ENCODE measurements around the gene ZFP42.

The ZFP42 gene

GRCh38 chr4:188018262-188018661 lies 22.7 kb downstream of the ZFP42 start:
- peaks cover 2% of the 10 kb centered on the region; the same call in 1 of the 2 replicates for H3K4me1 ChIP-seq (ENCODE audit: control insufficient read depth, insufficient read depth, low read length)
- WGBS (ENCODE audit: insufficient coverage, insufficient read length): no CpG with 5 or more reads among the region's 6 CpGs
- H3K4me3 ChIP-seq (ENCODE audit: low read length): no peak overlapping the region
- DNase-seq (ENCODE audit: low read depth, low spot score): no peak
- no peak overlapping the region for H3K27ac ChIP-seq (ENCODE audit: low read length)
- no peaks in the 10 kb centered on the region for H3K36me3 ChIP-seq (ENCODE audit: control insufficient read depth, insufficient read depth, low read length)
- no peaks in the 10 kb centered on the region for H3K27me3 ChIP-seq (ENCODE audit: control insufficient read depth, insufficient read depth, low read length)
- no peaks in the 10 kb centered on the region for H3K9me3 ChIP-seq (ENCODE audit: control insufficient read depth, insufficient read depth, low read length)

GRCh38 chr4:188021548-188022249 lies 26.1 kb downstream of the ZFP42 start:
- Histone ChIP-seq H3K4me3 (ENCODE audit: low read length) (no peak overlapping the region), H3K36me3 (ENCODE audit: control insufficient read depth, insufficient read depth, low read length) (no peaks in the 10 kb centered on the region), H3K9me3 (ENCODE audit: control insufficient read depth, insufficient read depth, low read length) (no peaks in the 10 kb centered on the region), H3K4me1 (ENCODE audit: control insufficient read depth, insufficient read depth, low read length) (peaks cover 1% of the 10 kb centered on the region; the same call in 1 of the 2 replicates), H3K27me3 (ENCODE audit: control insufficient read depth, insufficient read depth, low read length) (no peaks in the 10 kb centered on the region), H3K27ac (ENCODE audit: low read length) (no peak overlapping the region)
- no CpG with 5 or more reads among the region's 5 CpGs for WGBS (ENCODE audit: insufficient coverage, insufficient read length)
- no peak for DNase-seq (ENCODE audit: low read depth, low spot score)

DNA sequence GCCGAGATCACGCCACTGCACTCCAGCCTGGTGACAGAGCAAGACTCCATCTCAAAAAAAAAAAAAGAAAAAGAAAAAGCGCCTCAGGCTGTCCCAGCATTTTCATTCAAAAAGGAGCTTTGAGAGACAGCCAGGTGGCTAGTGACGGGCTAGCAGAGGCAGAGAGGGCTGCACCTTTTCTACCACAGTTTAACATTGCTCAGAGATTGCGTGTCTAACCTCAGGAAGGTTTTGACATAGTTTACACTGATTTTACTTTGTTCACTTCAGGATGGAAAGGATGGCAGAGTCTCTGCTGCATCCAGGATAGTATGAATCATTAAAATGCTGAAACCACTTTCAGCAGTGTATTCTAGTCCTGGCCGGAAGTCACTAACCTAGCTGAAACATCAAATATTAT lies 28.1 kb downstream of the ZFP42 start:
- Histone ChIP-seq H3K4me1 (ENCODE audit: control insufficient read depth, insufficient read depth, low read length) (peaks cover 1% of the 10 kb centered on the region; the same call in 1 of the 2 replicates), H3K9me3 (ENCODE audit: control insufficient read depth, insufficient read depth, low read length) (no peaks in the 10 kb centered on the region), H3K27ac (ENCODE audit: low read length) (no peak overlapping the region)

DNA sequence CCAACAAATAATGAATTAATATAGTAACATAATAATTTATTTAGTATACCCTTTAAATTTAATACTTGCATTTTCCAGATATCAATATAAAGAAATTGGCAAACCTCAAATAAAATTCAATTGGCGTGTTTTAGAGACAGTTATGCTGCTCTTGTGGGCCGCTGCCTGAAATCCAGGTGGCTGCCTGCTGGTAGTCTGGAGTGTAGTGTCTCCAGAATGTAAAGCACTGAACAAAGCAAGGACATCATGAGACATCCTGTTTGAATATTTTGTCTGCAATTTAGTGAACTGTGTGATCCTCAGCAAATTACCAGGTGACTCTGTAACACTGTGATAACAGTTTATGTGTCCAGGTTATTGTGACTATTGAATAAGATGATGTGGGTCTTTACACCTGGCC lies 29.9 kb downstream of the ZFP42 start:
- no CpG with 5 or more reads among the region's 2 CpGs for WGBS (ENCODE audit: insufficient coverage, insufficient read length)

More for the DNA sequence above, 28.1 kb downstream of the ZFP42 start:
- no peaks in the 10 kb centered on the region for H3K36me3 ChIP-seq (ENCODE audit: control insufficient read depth, insufficient read depth, low read length)
- DNase-seq (ENCODE audit: low read depth, low spot score): no peak
- H3K27me3 ChIP-seq (ENCODE audit: control insufficient read depth, insufficient read depth, low read length): no peaks in the 10 kb centered on the region
- no CpG with 5 or more reads among the region's 6 CpGs for WGBS (ENCODE audit: insufficient coverage, insufficient read length)
- no peak overlapping the region for H3K4me3 ChIP-seq (ENCODE audit: low read length)

DNA sequence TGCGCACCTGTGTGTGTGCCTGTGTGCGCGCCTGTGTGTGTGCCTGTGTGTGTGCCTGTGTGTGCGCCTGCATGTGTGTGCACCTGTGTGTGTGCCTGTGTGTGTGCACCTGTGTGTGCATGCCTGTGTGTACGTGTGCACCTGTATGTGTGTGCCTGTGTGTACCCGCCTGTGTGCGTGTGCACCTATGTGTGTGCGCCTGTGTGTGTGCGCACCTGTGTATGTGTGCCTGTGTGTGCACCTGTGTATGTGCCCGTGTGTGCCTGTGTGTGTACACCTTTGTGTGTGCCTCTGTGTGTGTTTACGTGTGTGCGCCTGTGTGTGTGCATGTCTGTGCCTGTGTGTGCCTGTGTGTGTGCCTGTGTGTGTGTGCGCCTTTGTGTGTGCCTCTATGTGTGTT lies 33.5 kb downstream of the ZFP42 start:
- no CpG with 5 or more reads among the region's 13 CpGs for WGBS (ENCODE audit: insufficient coverage, insufficient read length)

More for the DNA sequence above, 29.9 kb downstream of the ZFP42 start:
- no peak for DNase-seq (ENCODE audit: low read depth, low spot score)
- H3K27ac ChIP-seq (ENCODE audit: low read length): no peak overlapping the region
- peaks cover 1% of the 10 kb centered on the region; the same call in 1 of the 2 replicates for H3K4me1 ChIP-seq (ENCODE audit: control insufficient read depth, insufficient read depth, low read length)
- no peaks in the 10 kb centered on the region for H3K36me3 ChIP-seq (ENCODE audit: control insufficient read depth, insufficient read depth, low read length)
- H3K9me3 ChIP-seq (ENCODE audit: control insufficient read depth, insufficient read depth, low read length): no peaks in the 10 kb centered on the region
- no peak overlapping the region for H3K4me3 ChIP-seq (ENCODE audit: low read length)
- H3K27me3 ChIP-seq (ENCODE audit: control insufficient read depth, insufficient read depth, low read length): no peaks in the 10 kb centered on the region

GRCh38 chr4:188030401-188030800 lies 34.8 kb downstream of the ZFP42 start:
- H3K27me3 ChIP-seq (ENCODE audit: control insufficient read depth, insufficient read depth, low read length): no peaks in the 10 kb centered on the region
- no peaks in the 10 kb centered on the region for H3K36me3 ChIP-seq (ENCODE audit: control insufficient read depth, insufficient read depth, low read length)
- no CpG with 5 or more reads among the region's 3 CpGs for WGBS (ENCODE audit: insufficient coverage, insufficient read length)
- no peak overlapping the region for H3K27ac ChIP-seq (ENCODE audit: low read length)
- H3K4me1 ChIP-seq (ENCODE audit: control insufficient read depth, insufficient read depth, low read length): peaks cover 2% of the 10 kb centered on the region; the same call in 1 of the 2 replicates
- H3K9me3 ChIP-seq (ENCODE audit: control insufficient read depth, insufficient read depth, low read length): no peaks in the 10 kb centered on the region
- DNase-seq (ENCODE audit: low read depth, low spot score): no peak
- no peak overlapping the region for H3K4me3 ChIP-seq (ENCODE audit: low read length)

More for the DNA sequence above, 33.5 kb downstream of the ZFP42 start:
- Histone ChIP-seq H3K4me3 (ENCODE audit: low read length) (no peak overlapping the region), H3K27me3 (ENCODE audit: control insufficient read depth, insufficient read depth, low read length) (no peaks in the 10 kb centered on the region), H3K9me3 (ENCODE audit: control insufficient read depth, insufficient read depth, low read length) (no peaks in the 10 kb centered on the region), H3K4me1 (ENCODE audit: control insufficient read depth, insufficient read depth, low read length) (peaks cover 2% of the 10 kb centered on the region; the same call in 1 of the 2 replicates), H3K36me3 (ENCODE audit: control insufficient read depth, insufficient read depth, low read length) (no peaks in the 10 kb centered on the region), H3K27ac (ENCODE audit: low read length) (no peak overlapping the region)
- DNase-seq (ENCODE audit: low read depth, low spot score): no peak

GRCh38 chr4:188031751-188032150 lies 36.2 kb downstream of the ZFP42 start:
- DNase-seq (ENCODE audit: low read depth, low spot score): no peak
- H3K27me3 ChIP-seq (ENCODE audit: control insufficient read depth, insufficient read depth, low read length): no peaks in the 10 kb centered on the region
- H3K36me3 ChIP-seq (ENCODE audit: control insufficient read depth, insufficient read depth, low read length): no peaks in the 10 kb centered on the region
- WGBS (ENCODE audit: insufficient coverage, insufficient read length): no CpG with 5 or more reads among the region's 18 CpGs
- H3K9me3 ChIP-seq (ENCODE audit: control insufficient read depth, insufficient read depth, low read length): no peaks in the 10 kb centered on the region
- H3K4me3 ChIP-seq (ENCODE audit: low read length): peak overlapping the region; percentile 1; the same call in 1 of the 2 replicates
- peaks cover 2% of the 10 kb centered on the region; the same call in 1 of the 2 replicates for H3K4me1 ChIP-seq (ENCODE audit: control insufficient read depth, insufficient read depth, low read length)
- no peak overlapping the region for H3K27ac ChIP-seq (ENCODE audit: low read length)

- H3K4me3 ChIP-seq (ENCODE audit: low read length): no peak overlapping the region; the same call in 1 of the 2 replicates
- H3K27me3 ChIP-seq (ENCODE audit: control insufficient read depth, insufficient read depth, low read length): no peaks in the 10 kb centered on the region
- H3K4me1 ChIP-seq (ENCODE audit: control insufficient read depth, insufficient read depth, low read length): peaks cover 2% of the 10 kb centered on the region; the same call in 1 of the 2 replicates
- no peaks in the 10 kb centered on the region for H3K36me3 ChIP-seq (ENCODE audit: control insufficient read depth, insufficient read depth, low read length)
- WGBS (ENCODE audit: insufficient coverage, insufficient read length): no CpG with 5 or more reads among the region's 12 CpGs
- no peaks in the 10 kb centered on the region for H3K9me3 ChIP-seq (ENCODE audit: control insufficient read depth, insufficient read depth, low read length)
- no peak overlapping the region for H3K27ac ChIP-seq (ENCODE audit: low read length)
- DNase-seq (ENCODE audit: low read depth, low spot score): peak; percentile 55
Measured at GRCh38 chr4:188032170-188032569, 36.6 kb downstream of the ZFP42 start.

GRCh38 chr4:188032583-188032982 lies 37.0 kb downstream of the ZFP42 start:
- Histone ChIP-seq H3K36me3 (ENCODE audit: control insufficient read depth, insufficient read depth, low read length) (no peaks in the 10 kb centered on the region), H3K4me1 (ENCODE audit: control insufficient read depth, insufficient read depth, low read length) (peaks cover 2% of the 10 kb centered on the region; the same call in 1 of the 2 replicates), H3K9me3 (ENCODE audit: control insufficient read depth, insufficient read depth, low read length) (no peaks in the 10 kb centered on the region), H3K27ac (ENCODE audit: low read length) (no peak overlapping the region), H3K4me3 (ENCODE audit: low read length) (no peak overlapping the region), H3K27me3 (ENCODE audit: control insufficient read depth, insufficient read depth, low read length) (no peaks in the 10 kb centered on the region)
- no CpG with 5 or more reads among the region's 16 CpGs for WGBS (ENCODE audit: insufficient coverage, insufficient read length)
- peak; percentile 35 for DNase-seq (ENCODE audit: low read depth, low spot score)

DNA sequence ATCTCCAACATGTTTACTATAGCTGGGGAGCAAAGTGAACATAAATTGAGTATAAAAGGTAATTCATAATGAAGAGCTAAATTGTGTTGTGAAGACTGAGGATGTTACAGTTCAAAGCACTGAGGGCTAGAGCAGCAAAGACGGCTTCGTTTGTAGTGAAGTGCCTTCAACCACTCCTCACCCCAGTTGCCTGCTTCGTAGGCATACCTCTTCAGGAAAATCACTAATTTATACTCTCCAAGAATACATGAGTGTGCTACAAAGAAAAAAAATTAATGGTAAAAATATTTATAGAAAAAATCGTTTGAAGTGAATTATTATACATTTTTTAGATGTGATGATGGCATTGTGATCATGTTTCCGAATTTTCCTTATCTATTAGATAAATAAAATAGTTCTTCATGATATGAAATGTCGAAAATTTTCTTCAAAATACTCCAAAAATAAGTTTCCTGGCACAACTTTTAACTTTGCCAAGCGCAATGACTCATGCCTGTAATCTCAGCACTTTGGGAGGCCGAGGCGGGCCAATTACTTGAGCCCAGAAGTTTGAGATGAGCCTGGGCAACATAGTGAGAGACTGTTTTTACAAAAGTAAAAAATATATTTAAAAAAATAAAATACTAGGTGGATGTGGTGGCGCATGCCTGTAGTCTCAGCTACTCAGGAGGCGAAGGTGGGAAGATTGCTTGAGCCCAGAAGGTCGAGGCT lies 41.6 kb downstream of the ZFP42 start:
- WGBS (ENCODE audit: insufficient coverage, insufficient read length): 100% methylated on average over 2 of the region's 12 CpGs
- Histone ChIP-seq H3K4me1 (ENCODE audit: control insufficient read depth, insufficient read depth, low read length) (no peaks in the 10 kb centered on the region; the same call in 1 of the 2 replicates), H3K27ac (ENCODE audit: low read length) (no peak overlapping the region), H3K9me3 (ENCODE audit: control insufficient read depth, insufficient read depth, low read length) (no peaks in the 10 kb centered on the region), H3K4me3 (ENCODE audit: low read length) (no peak overlapping the region), H3K36me3 (ENCODE audit: control insufficient read depth, insufficient read depth, low read length) (no peaks in the 10 kb centered on the region), H3K27me3 (ENCODE audit: control insufficient read depth, insufficient read depth, low read length) (no peaks in the 10 kb centered on the region)
- no peak for DNase-seq (ENCODE audit: low read depth, low spot score)

Data from iPS DF 6.9 (cell line).